Measurements from ENCODE around the gene SSC4D.
A peak's percentile ranks its signal among the peaks of the same experiment; 100 is the strongest.
"Not testable (repeated sequence)": the region's sequence is repeated elsewhere in the genome, so short reads cannot be mapped to it uniquely, and the experiment has no call there.

The SSC4D gene

DNA sequence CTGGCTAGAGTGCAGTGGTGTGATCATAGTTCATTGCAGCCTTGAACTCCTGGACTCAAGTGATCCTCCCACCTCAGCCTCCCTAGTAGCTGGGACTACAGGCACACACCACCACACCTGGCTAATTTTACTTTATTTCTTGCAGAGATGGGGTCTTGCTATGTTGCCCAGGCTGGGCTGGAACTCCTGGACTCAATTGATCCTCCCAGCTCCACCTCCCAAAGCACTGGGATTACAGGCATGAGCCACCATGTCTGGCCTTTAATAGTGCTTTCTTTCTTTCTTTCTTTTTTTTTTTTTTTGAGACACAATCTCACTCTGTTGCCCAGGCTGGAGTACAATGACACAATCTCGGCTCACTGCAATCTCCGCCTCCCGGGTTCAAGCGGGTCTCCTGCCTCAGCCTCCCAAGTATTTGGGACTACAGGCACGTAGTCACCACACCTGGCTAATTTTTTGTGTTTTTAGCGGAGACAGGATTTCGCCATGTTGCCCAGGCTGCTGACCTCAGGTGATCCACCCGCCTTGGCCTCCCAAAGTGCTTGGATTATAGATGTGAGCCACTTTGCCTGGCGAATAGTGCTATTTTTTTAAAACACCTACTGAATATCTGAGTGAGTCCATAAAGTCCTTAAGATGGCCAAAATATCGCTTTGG lies 8.3 kb upstream of the SSC4D start:
- not testable (repeated sequence) for DNase-seq

DNA sequence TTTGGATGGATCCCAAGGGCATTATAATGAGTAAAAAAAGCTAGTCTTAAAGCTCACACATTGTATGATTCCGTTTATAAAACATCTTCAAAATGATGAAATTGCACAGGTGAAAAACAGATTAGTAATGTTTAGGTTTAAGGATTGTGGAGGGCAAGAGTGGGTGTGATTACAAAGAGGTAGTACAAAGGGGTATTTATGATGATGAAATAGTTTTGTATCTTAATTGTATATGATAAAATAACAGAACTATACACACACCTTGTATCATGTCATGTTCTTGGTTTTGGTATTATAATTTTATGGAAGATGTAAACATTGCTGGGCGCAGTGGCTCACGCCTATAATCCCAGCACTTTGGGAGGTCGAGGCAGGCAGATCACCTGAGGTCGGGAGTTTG lies 2.8 kb upstream of the SSC4D start:
- DNase-seq: no peak

DNA sequence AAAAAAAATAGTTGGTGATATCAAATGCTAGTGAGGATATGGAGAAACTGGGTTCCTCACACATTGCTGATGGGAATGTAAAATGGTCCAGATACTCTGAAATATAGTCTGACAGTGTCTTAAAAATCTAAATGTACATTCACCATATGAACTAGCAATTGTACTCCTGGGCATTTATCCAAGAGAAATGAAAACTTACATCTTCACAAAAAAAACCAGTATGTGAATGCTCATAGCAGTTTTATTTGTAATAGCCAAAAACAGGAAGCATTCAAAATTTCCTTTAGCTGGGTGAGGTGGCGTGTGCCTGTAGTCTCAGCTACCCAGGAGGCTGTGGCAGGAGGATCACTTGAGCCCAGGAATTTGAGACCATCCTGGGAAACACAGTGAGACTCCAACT lies 2.1 kb upstream of the SSC4D start:
- DNase-seq: no peak

DNA sequence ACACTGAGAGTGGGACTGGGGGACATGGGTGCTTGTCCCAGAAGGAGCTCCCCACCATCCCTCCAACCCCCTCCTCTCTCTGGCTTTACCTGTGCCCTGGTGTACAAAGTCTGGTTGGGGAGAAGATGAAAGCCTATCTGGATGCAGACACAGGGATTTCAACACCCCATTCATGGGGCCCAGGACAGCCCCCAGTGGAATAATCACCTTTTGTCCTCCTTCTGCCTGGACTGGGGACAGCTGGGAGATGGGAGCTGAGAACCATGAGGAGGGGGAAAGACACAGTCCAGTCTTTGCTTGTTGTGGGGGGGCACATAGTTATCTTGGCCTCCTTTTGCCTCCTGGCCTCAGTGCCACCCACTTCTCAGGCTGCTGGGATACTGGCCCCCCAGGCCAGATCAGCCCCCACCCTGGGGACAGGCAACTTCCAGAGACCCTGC lies 1.4 kb downstream of the SSC4D start:
- DNase-seq: no peak

DNA sequence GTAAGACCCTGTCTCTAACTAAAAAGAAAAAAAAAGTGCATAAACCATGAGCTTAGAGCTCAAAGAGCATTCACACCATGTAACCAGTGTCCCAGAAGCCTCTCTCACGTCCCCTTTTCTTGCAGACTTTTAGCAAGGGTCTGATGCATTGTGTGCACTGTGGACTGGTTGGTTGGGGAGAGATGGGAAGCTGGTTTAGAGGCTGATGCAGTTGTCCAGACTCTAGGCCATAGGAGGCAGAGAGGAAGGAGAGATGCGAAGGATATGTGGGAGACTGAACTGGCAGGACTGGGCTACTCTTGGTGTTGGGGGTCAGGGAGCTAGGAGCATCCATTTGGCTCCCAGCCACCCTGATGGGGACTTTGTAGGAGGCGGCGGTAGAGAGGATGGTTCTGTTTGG lies 1.8 kb downstream of the SSC4D start:
- DNase-seq: no peak

DNA sequence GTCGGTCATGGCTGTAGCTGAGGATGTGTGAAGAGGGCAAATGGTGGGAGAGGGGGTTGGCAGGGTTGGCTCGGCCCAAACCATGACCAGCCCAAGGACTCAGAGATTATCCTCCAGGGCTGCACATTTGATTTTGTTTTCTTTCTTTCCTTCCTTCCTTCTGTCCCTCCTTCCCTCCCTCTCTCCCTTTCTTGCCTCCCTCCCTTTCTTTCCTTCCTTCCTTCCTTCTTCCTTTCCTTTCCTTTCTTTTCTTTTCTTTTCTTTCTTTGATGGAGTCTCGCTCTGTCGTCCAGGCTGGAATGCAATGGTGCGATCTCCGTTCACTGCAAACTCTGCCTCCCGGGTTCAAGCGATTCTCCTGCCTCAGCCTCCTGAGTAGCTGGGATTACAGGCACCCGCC lies 3.8 kb downstream of the SSC4D start:
- no peak for DNase-seq

DNA sequence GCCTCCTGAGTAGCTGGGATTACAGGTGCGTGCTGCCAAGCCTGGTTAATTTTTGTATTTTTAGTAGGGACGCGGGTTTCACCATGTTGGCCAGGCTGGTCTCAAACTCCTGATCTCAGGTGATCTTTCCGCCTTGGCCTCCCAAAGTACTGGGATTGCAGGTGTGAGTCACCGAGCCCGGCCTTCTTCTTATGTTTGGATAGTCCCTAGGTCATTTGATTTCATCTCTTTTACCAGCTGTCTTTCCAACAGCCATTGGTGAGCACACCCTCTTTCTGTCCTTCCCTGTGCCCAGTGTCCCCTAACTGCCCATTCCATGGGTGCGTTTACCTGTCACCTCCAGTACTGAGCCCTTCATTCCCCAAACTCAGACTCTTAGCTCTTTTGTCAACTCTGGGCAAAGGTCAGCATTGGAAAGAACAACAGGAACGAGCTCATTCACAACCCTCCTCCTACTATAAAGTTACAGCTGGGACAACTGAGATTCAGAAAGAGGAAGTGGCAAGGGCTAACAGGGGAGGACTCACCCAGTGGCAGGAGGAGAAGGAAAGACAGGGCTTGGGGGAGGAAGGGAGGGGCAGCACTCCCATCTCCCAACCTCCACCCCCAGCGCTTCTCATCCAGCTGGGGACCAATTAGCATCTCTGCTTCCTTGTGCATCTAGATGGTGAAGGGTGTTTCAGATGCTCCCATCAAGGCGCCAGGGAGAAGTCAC lies 5.6 kb downstream of the SSC4D start:
- no peak for DNase-seq

DNA sequence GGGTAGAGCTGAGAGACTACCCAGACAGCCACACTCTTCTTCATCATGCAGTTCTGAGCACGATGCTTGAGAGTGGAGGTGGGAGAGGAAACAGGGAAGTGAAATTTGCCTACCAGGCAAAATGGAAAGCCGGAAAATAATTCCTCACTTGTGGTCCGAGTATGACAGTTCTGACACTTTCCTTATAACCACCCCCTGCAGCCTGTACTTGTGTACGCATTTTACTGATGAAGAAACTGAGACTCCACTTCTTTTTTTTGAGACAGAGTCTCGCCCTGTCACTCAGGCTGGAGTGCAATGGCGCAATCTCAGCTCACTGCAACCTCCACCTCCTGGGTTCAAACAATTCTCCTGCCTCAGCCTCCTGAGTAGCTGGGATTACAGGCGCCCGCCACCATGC lies 6.4 kb downstream of the SSC4D start:
- not testable (repeated sequence) for DNase-seq

DNA sequence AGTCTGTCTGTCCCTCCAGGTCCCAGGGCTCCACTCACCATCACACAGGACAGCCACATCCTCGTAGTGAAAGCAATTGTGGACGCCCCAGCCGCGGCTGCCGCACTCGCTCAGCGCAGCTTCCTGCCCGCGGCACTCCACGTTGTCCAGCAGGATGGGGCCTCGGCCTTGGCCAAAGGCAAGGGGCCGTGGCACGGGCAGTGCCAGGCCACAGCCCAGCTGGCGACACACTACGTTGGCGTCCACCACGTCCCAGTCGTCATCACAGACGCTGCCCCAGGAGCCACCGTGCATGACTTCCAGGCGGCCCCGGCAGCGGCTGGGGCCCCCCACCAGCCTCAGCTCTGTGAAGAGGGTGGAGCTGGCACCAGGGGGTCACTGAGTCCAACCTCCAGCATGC lies 9.2 kb downstream of the SSC4D start:
- DNase-seq: no peak

DNA sequence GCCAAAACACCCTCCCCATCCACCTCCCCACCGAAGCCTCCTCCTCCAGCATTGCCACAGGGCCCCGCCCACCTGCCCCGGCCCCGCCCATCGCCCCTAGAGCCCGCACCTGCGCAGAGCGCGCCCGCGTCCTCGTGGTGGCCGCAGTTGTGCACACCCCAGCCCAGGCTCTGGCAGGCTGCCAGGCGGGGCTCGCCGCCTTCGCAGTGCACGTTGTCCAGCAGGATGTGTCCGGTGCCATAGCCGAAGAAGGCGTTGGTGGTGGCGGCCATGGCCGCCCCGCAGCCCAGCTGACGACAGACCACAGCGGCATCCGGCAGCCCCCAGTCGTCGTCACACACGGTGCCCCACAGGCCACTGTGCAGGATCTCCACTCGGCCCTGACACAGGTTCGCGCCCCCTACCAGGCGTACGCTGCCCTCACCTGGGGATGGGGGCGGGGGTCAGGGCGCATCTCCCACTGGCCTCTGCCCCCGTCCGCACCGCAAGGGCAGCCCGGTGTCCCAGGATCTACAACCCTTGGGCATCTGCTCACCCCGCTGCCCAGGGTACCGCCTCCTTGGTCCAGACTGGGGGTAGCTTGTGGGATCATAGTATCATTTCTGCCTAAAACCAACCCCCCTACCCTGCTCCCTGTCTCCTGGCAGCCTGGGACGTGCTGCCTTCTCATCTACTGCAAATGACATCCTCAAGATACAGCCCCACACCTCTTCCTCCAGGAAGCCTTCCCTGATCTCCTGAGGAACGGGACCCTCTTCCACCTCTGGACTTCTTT lies 11.9 kb downstream of the SSC4D start:
- DNase-seq: peak; percentile 37

DNA sequence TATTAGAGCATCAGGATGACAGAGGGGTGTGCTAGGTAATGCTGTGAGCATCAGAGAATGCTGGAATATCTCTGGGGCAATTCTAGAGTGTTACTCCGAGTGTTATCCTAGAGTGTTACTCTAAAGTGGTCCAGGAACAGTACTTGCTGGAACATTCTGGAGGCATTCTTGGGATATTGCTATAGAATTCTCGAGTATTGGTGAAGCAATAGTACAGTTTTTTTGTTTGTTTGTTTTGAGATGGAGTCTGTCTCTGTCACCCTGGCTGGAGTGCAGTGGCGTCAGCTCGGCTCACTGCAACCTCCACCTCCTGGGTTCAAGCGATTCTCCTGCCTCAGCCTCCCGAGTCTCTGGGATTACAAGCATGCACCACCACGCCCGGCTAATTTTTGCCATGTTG lies 12.6 kb downstream of the SSC4D start:
- DNase-seq: no peak

DNA sequence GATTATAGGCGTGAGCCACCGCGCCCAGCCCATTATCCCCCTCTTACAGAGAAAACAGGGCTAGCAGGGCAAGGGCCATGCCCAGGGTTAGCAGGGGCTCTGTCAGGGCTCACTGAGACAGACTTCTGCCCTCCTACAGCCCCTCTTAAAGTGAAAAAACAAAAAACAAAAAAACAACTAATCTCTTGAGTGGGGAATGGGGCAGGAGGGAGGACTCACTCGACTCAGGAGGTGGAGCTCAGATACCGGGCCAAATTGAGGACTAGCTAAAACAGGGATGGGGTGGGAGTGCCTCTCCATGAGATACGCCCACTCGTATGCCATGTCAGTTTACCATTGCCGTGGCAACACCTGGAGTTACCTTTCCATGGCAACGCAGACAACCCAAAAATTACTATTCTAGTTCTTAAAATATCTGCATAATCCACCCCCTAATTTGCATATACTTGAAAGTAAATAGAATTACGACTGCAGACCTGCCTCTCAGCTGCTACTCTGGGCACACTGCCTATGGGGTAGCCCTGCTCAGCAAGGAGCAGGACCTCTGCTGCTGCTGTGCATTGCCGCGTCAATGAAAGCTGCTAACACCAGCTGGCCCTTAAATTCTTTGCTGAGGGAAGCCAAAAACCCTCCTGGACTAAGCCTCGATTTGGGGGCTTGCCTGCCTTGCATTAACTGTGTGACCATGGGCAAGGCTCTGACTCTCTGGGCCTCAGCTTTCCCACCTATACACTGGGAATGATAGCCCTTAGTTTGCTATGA lies 13.4 kb downstream of the SSC4D start:
- no peak for DNase-seq

DNA sequence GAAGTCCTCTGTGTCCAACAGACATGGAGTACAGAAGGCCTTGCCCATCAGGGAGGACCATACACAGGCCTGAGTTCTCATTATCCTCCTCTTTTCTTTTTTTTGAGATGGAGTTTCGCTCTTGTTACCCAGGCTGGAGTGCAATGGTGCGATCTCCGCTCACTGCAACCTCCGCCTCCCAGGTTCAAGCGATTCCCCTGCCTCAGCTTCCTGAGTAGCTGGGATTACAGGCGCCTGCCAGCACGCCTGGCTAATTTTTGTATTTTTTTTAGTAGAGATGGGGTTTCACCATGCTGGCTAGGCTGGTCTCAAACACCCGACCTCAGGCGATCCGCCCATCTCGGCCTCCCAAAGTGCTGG lies 13.9 kb downstream of the SSC4D start:
- DNase-seq: not testable (repeated sequence)

DNA sequence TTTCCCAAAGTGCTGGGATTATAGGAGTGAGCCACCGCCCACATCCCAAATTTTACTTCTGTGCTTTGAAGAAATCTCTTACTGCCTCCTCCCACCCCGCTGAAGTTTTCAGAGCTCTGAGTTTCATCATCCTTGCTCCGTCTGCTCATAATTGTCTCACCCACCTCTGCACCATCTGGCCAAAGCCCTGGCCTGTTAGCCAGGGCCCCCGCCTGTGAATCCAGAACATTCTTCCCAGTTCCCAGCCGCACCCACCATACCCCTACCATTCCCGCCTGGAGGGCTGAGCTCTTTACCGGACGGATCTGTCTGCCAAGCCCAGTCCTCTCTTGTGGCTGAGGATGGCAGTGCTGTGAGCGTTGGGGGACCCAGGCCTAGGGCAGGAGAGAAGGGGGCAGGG lies 14.5 kb downstream of the SSC4D start:
- DNase-seq: no peak

DNA sequence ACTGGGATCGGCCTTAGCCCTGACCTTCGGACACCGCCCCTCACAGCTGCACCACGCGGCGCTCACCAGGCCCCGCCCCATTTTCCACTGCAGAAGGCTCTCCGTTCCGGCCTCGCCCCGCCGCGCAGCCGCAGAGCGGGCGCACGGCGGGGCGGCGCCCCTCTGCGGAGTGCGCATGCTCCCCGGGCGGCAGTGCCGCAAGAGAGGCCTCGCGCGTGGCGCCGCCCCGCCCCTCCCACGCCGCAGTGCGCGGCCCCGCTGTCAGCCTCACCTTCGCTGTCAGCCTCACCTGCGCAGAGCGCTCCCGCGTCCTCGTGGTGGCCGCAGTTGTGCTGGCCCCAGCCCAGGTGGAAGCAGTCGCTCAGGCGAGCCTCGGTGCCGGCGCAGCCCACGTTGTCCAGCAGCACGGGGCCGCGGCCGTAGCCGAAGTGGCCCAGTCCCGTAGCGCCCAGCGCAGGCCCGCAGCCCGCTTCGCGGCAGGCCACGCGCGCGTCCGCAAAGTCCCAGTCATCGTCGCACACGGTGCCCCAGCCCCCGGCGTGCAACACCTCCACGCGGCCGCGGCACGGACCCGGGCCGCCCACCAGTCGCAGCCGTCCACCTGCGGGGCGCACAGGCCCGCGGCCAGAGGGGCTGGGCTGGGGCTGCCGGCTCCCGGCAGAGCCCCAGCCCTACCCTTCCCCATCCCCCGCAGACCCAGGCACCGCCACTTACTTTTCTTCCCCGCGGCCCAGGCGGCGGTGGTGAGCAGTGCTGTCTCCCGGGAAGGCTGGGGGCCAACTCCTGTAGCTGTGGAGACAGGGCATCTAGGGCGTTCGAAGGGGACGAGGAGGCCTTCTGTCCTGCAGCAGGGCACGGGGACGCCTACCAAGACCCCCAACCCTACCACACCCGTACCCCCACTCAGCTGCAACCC lies 16.1 kb downstream of the SSC4D start:
- peak; percentile 93 for DNase-seq

DNA sequence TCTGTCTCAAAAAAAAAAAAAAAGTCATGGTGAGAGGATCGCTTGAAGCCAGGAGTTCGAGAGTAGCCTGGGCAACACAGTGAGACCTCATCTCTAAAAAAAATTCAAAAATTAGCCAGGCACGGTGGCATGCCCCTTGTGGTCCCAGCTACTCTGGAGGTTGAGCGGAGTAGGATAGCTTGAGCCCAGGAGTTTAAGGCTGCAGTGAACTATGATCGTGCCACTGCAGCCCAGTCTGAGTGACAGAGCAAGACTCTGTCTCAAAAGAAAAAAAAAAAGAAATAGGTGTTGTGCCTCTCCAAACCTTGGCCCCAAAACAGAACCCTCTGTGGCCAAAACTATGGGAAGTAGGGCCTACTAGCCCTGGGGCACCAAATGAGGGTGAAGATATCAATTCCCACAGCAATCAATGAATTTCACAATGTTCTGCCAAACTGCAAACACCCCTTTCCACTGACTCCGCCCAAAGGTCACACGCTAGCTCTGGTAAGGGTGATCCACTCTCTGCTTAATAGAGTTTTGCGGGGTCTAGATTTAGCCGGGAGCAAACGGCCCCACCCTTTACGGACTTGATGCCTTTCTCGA lies 16.9 kb downstream of the SSC4D start:
- DNase-seq: no peak

DNA sequence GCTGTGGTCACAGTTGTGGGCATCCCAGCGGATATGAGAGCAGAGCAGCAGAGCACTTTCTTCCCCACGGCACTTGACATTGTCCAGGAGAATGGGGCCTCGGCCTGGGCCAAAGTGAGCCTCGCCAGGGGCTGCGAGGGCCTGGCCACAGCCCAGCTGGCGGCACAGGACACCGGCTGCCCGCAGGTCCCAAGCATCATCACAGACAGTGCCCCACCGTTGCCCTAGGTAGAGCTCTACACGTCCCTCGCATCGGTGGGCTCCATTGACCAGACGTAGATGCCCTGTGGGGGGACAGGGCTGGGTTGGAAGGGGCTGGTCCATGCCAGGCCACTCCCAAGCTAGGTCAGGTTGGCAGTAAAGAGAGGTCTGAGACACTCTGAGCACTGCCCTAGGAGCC lies 19.4 kb downstream of the SSC4D start:
- no peak for DNase-seq

DNA sequence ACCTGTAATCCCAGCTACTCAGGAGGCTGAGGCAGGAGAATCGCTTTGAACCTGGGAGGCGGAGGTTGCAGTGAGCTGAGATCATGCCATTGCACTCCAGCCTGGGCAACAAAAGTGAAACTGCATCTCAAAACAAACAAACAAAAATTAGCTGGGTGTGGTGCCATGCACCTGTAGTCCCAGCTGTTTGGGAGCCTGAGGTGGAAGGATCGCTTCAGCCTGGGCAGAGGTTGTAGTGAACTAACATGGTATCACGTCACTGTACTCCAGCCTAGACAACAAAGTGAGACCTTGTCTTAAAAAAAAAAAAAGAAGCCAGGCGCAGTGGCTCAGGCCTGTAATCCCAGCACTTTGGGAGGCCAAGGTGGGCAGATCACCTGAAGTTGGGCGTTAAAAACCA lies 21.7 kb downstream of the SSC4D start:
- DNase-seq: not testable (repeated sequence)

DNA sequence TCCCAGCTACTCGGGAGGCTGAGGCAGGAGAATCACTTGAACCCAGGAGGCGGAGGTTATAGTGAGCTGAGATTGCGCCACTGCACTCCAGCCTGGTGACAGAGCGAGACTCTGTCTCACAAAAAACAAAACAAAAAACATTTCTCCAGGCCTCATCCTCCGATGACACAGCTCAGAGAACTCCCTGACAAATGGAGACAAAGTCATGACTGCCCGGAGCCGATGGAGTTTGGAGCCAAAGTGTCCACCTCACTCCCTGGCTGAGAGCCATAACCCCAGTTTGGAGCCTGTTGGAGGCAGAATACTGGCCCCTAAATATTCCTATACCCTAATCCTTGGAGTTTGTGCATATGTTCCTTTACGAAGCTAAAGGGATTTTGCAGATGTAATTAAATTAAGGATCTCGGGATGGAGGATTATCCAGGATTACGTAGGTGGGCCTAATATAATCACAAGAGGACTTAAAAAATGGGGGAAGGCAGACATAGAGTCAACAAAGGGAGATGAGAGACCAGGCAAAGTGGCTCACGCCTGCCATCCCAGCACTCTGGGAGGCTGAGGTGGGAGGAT lies 22.7 kb downstream of the SSC4D start:
- no peak for DNase-seq

DNA sequence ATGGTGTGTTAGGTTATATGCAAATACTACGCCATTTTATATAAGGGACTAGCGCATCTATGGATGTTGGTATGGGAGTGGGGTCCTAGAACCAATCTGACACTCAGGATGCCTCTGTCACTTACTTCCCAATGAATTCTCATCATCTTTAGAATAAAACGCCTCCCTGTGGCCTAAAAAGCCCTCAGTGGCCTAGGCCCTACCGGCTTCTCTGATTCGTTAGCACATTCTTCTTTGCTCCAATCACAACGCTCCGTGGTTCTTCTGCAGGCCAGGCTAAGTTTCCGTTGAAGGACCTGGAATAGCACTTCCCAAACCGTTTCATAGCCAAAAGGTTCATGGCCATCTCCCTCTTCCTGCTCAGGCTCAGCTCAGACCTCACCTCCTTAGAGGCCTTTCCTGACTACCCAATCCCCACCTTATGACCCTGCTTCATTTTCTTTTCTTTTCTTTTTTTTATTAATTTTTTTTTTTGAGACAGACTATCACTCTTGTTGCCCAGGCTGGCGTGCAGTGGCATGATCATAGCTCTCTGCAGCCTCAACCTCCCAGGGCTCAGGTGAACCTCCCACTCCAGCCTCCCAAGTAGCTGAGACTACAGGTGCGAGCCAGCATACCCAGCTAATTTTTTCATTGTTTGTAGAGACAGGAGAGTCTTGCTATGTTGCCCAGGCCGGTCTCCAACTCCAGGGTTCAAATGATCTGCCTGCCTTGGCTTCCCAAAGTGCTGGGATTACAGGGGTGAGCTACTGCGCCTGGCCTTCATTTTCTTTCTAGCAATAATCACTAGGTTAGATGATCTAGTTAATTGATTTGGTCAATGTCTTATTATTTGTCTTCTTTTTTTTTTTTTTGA lies 26.2 kb downstream of the SSC4D start:
- DNase-seq: no peak

Data from midbrain (tissue), 1 donor.